IPS DF 6.9 (cell line): ENCODE data around the gene SFT2D3.

Experiments used
- DNase-seq: peaks from one replicate; pipeline ENCODE4 v3.0.0-alpha.2; 2013; ENCODE audit warnings: low read depth, low spot score
- H3K27ac ChIP-seq: one replicate; pipeline ENCODE4 v1.5.1; 2013; ENCODE audit warnings: low read length, control low read depth
- H3K27me3 ChIP-seq: 2 replicates; pipeline ENCODE4 v1.6.1; 2013; ENCODE audit warnings: mild to moderate bottlenecking, low read length; ENCODE audit not compliant: control insufficient read depth, insufficient read depth
- H3K36me3 ChIP-seq: 2 replicates; pipeline ENCODE4 v1.6.1; 2013; ENCODE audit warnings: low read length; ENCODE audit not compliant: control insufficient read depth, insufficient read depth
- H3K4me1 ChIP-seq: 2 replicates; pipeline ENCODE4 v1.6.1; 2013; ENCODE audit warnings: low read length; ENCODE audit not compliant: control insufficient read depth, insufficient read depth
- H3K4me3 ChIP-seq: 2 replicates; pipeline ENCODE4 v1.5.1; 2013; ENCODE audit warnings: mild to moderate bottlenecking, low read length
- H3K9me3 ChIP-seq: 2 replicates; pipeline ENCODE4 v1.6.1; 2013; ENCODE audit warnings: low read length, inconsistent platforms; ENCODE audit not compliant: control insufficient read depth, insufficient read depth
- WGBS: extraction: QIAGEN DNeasy Blood & Tissue Kit; methylation state at CpG from one replicate; pipeline ENCODE4 v1.1.7; 2013; ENCODE audit warnings: mixed read lengths, missing lambda C conversion rate; ENCODE audit not compliant: insufficient read length, insufficient coverage; 5-methylcytosine and 5-hydroxymethylcytosine counted together

Gene SFT2D3

GRCh38 chr2:127664895-127665225 lies 36.4 kb upstream of the SFT2D3 start:
- DNase-seq, result no peak
- Histone ChIP-seq H3K9me3 (no peaks in the 10 kb centered on the region), H3K27me3 (peaks cover 11% of the 10 kb centered on the region), H3K4me3 (no peak overlapping the region), H3K36me3 (no peaks in the 10 kb centered on the region), H3K27ac (no peak overlapping the region), H3K4me1 (no peaks in the 10 kb centered on the region)
- no CpG with 5 or more reads among the region's 6 CpGs for WGBS

GRCh38 chr2:127665267-127665893 lies 35.9 kb upstream of the SFT2D3 start:
- no peaks in the 10 kb centered on the region for H3K9me3 ChIP-seq
- no peaks in the 10 kb centered on the region for H3K36me3 ChIP-seq
- H3K27ac ChIP-seq, result no peak overlapping the region
- no peak for DNase-seq
- no peak overlapping the region for H3K4me3 ChIP-seq
- H3K4me1 ChIP-seq, result no peaks in the 10 kb centered on the region
- H3K27me3 ChIP-seq, result peaks cover 11% of the 10 kb centered on the region
- no CpG with 5 or more reads among the region's 8 CpGs for WGBS

- Histone ChIP-seq H3K27me3 (peaks cover 7% of the 10 kb centered on the region; the same call in 1 of the 2 replicates), H3K9me3 (no peaks in the 10 kb centered on the region), H3K27ac (no peak overlapping the region), H3K36me3 (no peaks in the 10 kb centered on the region), H3K4me3 (no peak overlapping the region), H3K4me1 (no peaks in the 10 kb centered on the region; the same call in 1 of the 2 replicates)
- no CpG with 5 or more reads among the region's 7 CpGs for WGBS
- DNase-seq, result no peak
Observed at GRCh38 chr2:127669056-127669455, 32.2 kb upstream of the SFT2D3 start.

GRCh38 chr2:127670055-127670956 lies 31.0 kb upstream of the SFT2D3 start:
- no CpG with 5 or more reads among the region's 10 CpGs for WGBS
- Histone ChIP-seq H3K9me3 (no peaks in the 10 kb centered on the region), H3K4me1 (peaks cover 3% of the 10 kb centered on the region; the same call in 1 of the 2 replicates), H3K36me3 (no peaks in the 10 kb centered on the region), H3K4me3 (no peak overlapping the region), H3K27ac (no peak overlapping the region), H3K27me3 (peaks cover 8% of the 10 kb centered on the region; the same call in 1 of the 2 replicates)
- no peak for DNase-seq

- Histone ChIP-seq H3K4me1 (peaks cover 4% of the 10 kb centered on the region; the same call in 1 of the 2 replicates), H3K27me3 (peaks cover 9% of the 10 kb centered on the region; the same call in 1 of the 2 replicates), H3K36me3 (no peaks in the 10 kb centered on the region), H3K9me3 (no peaks in the 10 kb centered on the region), H3K27ac (no peak overlapping the region), H3K4me3 (no peak overlapping the region)
- no CpG with 5 or more reads among the region's 5 CpGs for WGBS
- no peak for DNase-seq
Observed at GRCh38 chr2:127670957-127671290, 30.4 kb upstream of the SFT2D3 start.

GRCh38 chr2:127671557-127672302 lies 29.6 kb upstream of the SFT2D3 start:
- no peak overlapping the region for H3K4me3 ChIP-seq
- H3K27me3 ChIP-seq, result peaks cover 14% of the 10 kb centered on the region; the same call in 1 of the 2 replicates
- no peak overlapping the region for H3K27ac ChIP-seq
- no CpG with 5 or more reads among the region's 14 CpGs for WGBS
- no peak for DNase-seq
- no peaks in the 10 kb centered on the region for H3K9me3 ChIP-seq
- peaks cover 6% of the 10 kb centered on the region; the same call in 1 of the 2 replicates for H3K4me1 ChIP-seq
- H3K36me3 ChIP-seq, result no peaks in the 10 kb centered on the region

GRCh38 chr2:127672341-127673224 lies 28.7 kb upstream of the SFT2D3 start:
- no CpG with 5 or more reads among the region's 20 CpGs for WGBS
- no peaks in the 10 kb centered on the region for H3K36me3 ChIP-seq
- no peak overlapping the region for H3K4me3 ChIP-seq
- H3K27ac ChIP-seq, result no peak overlapping the region
- H3K9me3 ChIP-seq, result no peaks in the 10 kb centered on the region
- peaks cover 15% of the 10 kb centered on the region; the same call in 1 of the 2 replicates for H3K27me3 ChIP-seq
- peaks cover 6% of the 10 kb centered on the region; the same call in 1 of the 2 replicates for H3K4me1 ChIP-seq
- DNase-seq, result no peak

- Histone ChIP-seq H3K27me3 (peaks cover 15% of the 10 kb centered on the region; the same call in 1 of the 2 replicates), H3K4me3 (no peak overlapping the region)
- no CpG with 5 or more reads among the region's 17 CpGs for WGBS
Observed at GRCh38 chr2:127673291-127674069, 27.8 kb upstream of the SFT2D3 start.

More at GRCh38 chr2:127673291-127674069, 27.8 kb upstream of the SFT2D3 start:
- no peak for DNase-seq
- Histone ChIP-seq H3K27ac (no peak overlapping the region), H3K4me1 (peaks cover 6% of the 10 kb centered on the region; the same call in 1 of the 2 replicates), H3K9me3 (no peaks in the 10 kb centered on the region), H3K36me3 (no peaks in the 10 kb centered on the region)
